Esophagus squamous epithelium (tissue), 4 donors: ENCODE results near the gene CXorf65.

Experiments
- CTCF ChIP-seq, 6 experiments: fragments of 450-650 bp in 4 of 6; fragments of 200-600 bp in 2 of 6; sonication (generic) in 2 of 6; IDR thresholded peaks; one replicate each; pipeline ENCODE4 v1.5.1; 2016 to 2019; ENCODE audit warnings: antibody characterized with exemption in 6 of 6, mild to moderate bottlenecking in 4 of 6, moderate library complexity in 4 of 6
- POLR2A ChIP-seq, 4 donors: fragments of 450-650 bp; IDR thresholded peaks; one replicate each; pipeline ENCODE4 v1.6.1; 2017; ENCODE audit warnings: antibody characterized with exemption in 4 of 4, mild to moderate bottlenecking in 4 of 4, moderate library complexity in 3 of 4

- TF ChIP-seq POLR2A (IDR thresholded peaks at IDR 0.05) = no peak
- no peak for TF ChIP-seq CTCF (IDR thresholded peaks at IDR 0.05)
These were observed 48.6 kb downstream of the CXorf65 start for GRCh38 chrX:71057848-71058530.
